Epithelial cell of proximal tubule (primary cell): ENCODE measurements around the gene TBC1D7. TPM values are rescaled to one million over a fixed set of nuclear protein-coding genes. Genes with fewer than 3 reads are reported as not detected.
A peak's percentile ranks its signal among the peaks of the same experiment; 100 is the strongest.

Experiments
- DNase-seq: peaks from one replicate; pipeline ENCODE4 v3.0.0-alpha.2; 2011; ENCODE audit warnings: low read depth
- H3K4me3 ChIP-seq: 2 replicates; pipeline ENCODE4 v1.5.1; 2011; ENCODE audit warnings: low read depth, mild to moderate bottlenecking, low read length
- CTCF ChIP-seq: conservative IDR thresholded peaks from 2 replicates; pipeline ENCODE4 v1.5.1; 2012; ENCODE audit warnings: low read depth, mild to moderate bottlenecking, low read length
- total RNA-seq: library from RNA; depleted of rRNA; stranded (reverse); fragments of >200 nt; gene quantifications from 2 replicates; pipeline ENCODE4 v1.2.3, GENCODE V29; 2015

TBC1D7 gene
- total RNA-seq, 1 donor from 2014 or later: 20.3 TPM

GRCh38 chr6:13305288-13305687 is 23.0 kb downstream of the TBC1D7 start:
- no peak for DNase-seq
- no peak for TF ChIP-seq CTCF

GRCh38 chr6:13304580-13305260 is 23.6 kb downstream of the TBC1D7 start:
- TF ChIP-seq CTCF: no peak
- no peak for DNase-seq
- H3K4me3 ChIP-seq: no peak overlapping the region

More at GRCh38 chr6:13305288-13305687, 23.0 kb downstream of the TBC1D7 start:
- H3K4me3 ChIP-seq: no peak overlapping the region

GRCh38 chr6:13304101-13304500 is 24.2 kb downstream of the TBC1D7 start:
- TF ChIP-seq CTCF: no peak
- H3K4me3 ChIP-seq: no peak overlapping the region
- DNase-seq: no peak

- no peak for DNase-seq
- H3K4me3 ChIP-seq: no peak overlapping the region
- no peak for TF ChIP-seq CTCF
Measured at GRCh38 chr6:13303668-13304017, 24.7 kb downstream of the TBC1D7 start.

GRCh38 chr6:13302751-13303667 is 25.3 kb downstream of the TBC1D7 start:
- peak; percentile 99 for DNase-seq
- no peak overlapping the region for H3K4me3 ChIP-seq
- TF ChIP-seq CTCF: no peak

GRCh38 chr6:13302291-13302690 is 26.0 kb downstream of the TBC1D7 start:
- TF ChIP-seq CTCF: no peak

More at GRCh38 chr6:13302291-13302690, 26.0 kb downstream of the TBC1D7 start:
- H3K4me3 ChIP-seq: no peak overlapping the region
- DNase-seq: no peak
